GM12878 (cell line): ENCODE data around the gene PXMP4. TPM values are rescaled to one million over a fixed set of nuclear protein-coding genes. Genes with fewer than 3 reads are reported as not detected.
A peak's percentile ranks its signal among the peaks of the same experiment; 100 is the strongest.

Source experiments
- ATAC-seq: fragments of 200-7000 bp; cut with Tn5 transposase; 3 replicates; pipeline ENCODE4 v1.9.1; 2020; ENCODE audit warnings: mild to moderate bottlenecking, moderate library complexity
- BruUV-seq: library from RNA; stranded (reverse); fragments of 400-500 nt; replicated peaks from 2 replicates; lab custom pipeline; 2021; lab: Mats Ljungman, UMichigan
- CTCF ChIA-PET: fragments of 300-600 bp; sonication (Branson Sonifier 250); formaldehyde crosslinking; extraction: SDS; loops from one replicate; lab custom pipeline; 2021; ENCODE audit warnings: inconsistent platforms; lab: Yijun Ruan, JAX
- POLR2A ChIA-PET: fragments of 350-600 bp; formaldehyde crosslinking; extraction: SDS; loops from one replicate; lab custom pipeline; 2021; ENCODE audit warnings: inconsistent platforms; lab: Charles Lee
- RAD21 ChIA-PET: fragments of 300-600 bp; sonication (Branson Sonifier 250); formaldehyde crosslinking; loops from one replicate; lab custom pipeline; 2023; ENCODE audit warnings: antibody characterized with exemption; ENCODE audit not compliant: unreplicated experiment; lab: Charles Lee
- SMC1A ChIA-PET: fragments of 300-600 bp; sonication (Branson Sonifier 250); formaldehyde crosslinking; loops from one replicate; lab custom pipeline; 2023; ENCODE audit not compliant: unreplicated experiment, uncharacterized antibody; lab: Charles Lee
- DNase-seq: peaks from one replicate; pipeline ENCODE4 v3.0.0-alpha.2; 2011; ENCODE audit warnings: low read depth, low spot score
- FAIRE-seq: peaks from 3 replicates; lab custom pipeline; 2011; peaks lifted over from hg19 to GRCh38; lab: Jason Lieb, UNC
- H2AFZ ChIP-seq: 2 replicates; pipeline ENCODE4 v1.6.0; 2011; ENCODE audit warnings: low read depth, low read length, control low read depth; ENCODE audit not compliant: control insufficient read depth
- H3K27ac ChIP-seq: 2 replicates; pipeline ENCODE4 v1.5.1; 2011; ENCODE audit warnings: control low read depth; ENCODE audit not compliant: control insufficient read depth, insufficient read depth
- H3K27me3 ChIP-seq, 2 experiments: replicated peaks in 1 of 2; 2 replicates each; pipeline versions ENCODE4 v1.6.0 to v1.6.1; 2011; ENCODE audit warnings: low read length in 1 of 2; ENCODE audit not compliant: control insufficient read depth in 2 of 2, insufficient read depth in 2 of 2
- H3K36me3 ChIP-seq, 2 experiments: 2 replicates each; pipeline ENCODE4 v1.5.1; 2011; ENCODE audit warnings: low read length in 1 of 2; ENCODE audit not compliant: control insufficient read depth in 2 of 2, insufficient read depth in 2 of 2
- H3K4me1 ChIP-seq: 2 replicates; pipeline ENCODE4 v1.6.1; 2011; ENCODE audit warnings: mild to moderate bottlenecking, low read length, moderate library complexity, mixed read lengths; ENCODE audit not compliant: control insufficient read depth, insufficient read depth
- H3K4me2 ChIP-seq: 2 replicates; pipeline ENCODE4 v1.6.0; 2011; ENCODE audit warnings: control low read depth; ENCODE audit not compliant: control insufficient read depth, insufficient read depth
- H3K4me3 ChIP-seq: fragments of 200-600 bp; sonication (generic); 2 replicates; pipeline ENCODE4 v1.5.1; 2016
- H3K79me2 ChIP-seq: 2 replicates; pipeline ENCODE4 v1.6.0; 2011; ENCODE audit warnings: low read length; ENCODE audit not compliant: control insufficient read depth, insufficient read depth
- H3K9ac ChIP-seq: 2 replicates; pipeline ENCODE4 v1.8.0; 2011; ENCODE audit warnings: low read length, control low read depth, mixed read lengths; ENCODE audit not compliant: control insufficient read depth, insufficient read depth
- H3K9me3 ChIP-seq: replicated peaks from 3 replicates; pipeline ENCODE4 v1.5.1; 2011; ENCODE audit warnings: mild to moderate bottlenecking, low read length; ENCODE audit not compliant: control insufficient read depth, insufficient read depth
- H4K20me1 ChIP-seq: 2 replicates; pipeline ENCODE4 v1.6.0; 2011; ENCODE audit not compliant: control insufficient read depth, insufficient read depth
- BHLHE40 ChIP-seq, 2 experiments: fragments of 450-650 bp in 1 of 2; IDR thresholded peaks; 2 replicates each; pipeline ENCODE4 v1.6.1; 2011 to 2017; ENCODE audit warnings: low read depth in 2 of 2, borderline replicate concordance in 1 of 2, improper control_type of control experiment in 1 of 2, low read length in 1 of 2, mild to moderate bottlenecking in 1 of 2
- CREM ChIP-seq: IDR thresholded peaks from 2 replicates; pipeline ENCODE4 v1.6.1; 2014; ENCODE audit warnings: antibody characterized with exemption, low read depth
- EED ChIP-seq: sonication (generic); IDR thresholded peaks from 2 replicates; pipeline ENCODE4 v1.6.1; 2016; ENCODE audit warnings: antibody characterized with exemption, low read depth
- EGR1 ChIP-seq, 2 experiments: IDR thresholded peaks; 1 replicate in 1 of 2; 2 replicates in 1 of 2; pipeline ENCODE4 v1.6.1; 2011 to 2012; ENCODE audit warnings: low read depth in 2 of 2, low read length in 2 of 2, borderline replicate concordance in 1 of 2, mild to moderate bottlenecking in 1 of 2, moderate library complexity in 1 of 2
- EZH2 ChIP-seq: IDR thresholded peaks from 2 replicates; pipeline ENCODE4 v1.6.1; 2012; ENCODE audit warnings: low read depth, mild to moderate bottlenecking, control low read depth, inconsistent platforms, low read length, borderline replicate concordance; ENCODE audit not compliant: control insufficient read depth
- GATAD2B ChIP-seq: fragments of 450-650 bp; conservative IDR thresholded peaks from 2 replicates; pipeline ENCODE4 v1.6.1; 2017; ENCODE audit warnings: low read depth, mild to moderate bottlenecking, moderate library complexity
- HDGF ChIP-seq: fragments of 450-650 bp; IDR thresholded peaks from 2 replicates; pipeline ENCODE4 v1.6.1; 2016; ENCODE audit warnings: antibody characterized with exemption
- LARP7 ChIP-seq: fragments of 450-650 bp; IDR thresholded peaks from 2 replicates; pipeline ENCODE4 v1.6.1; 2017; ENCODE audit warnings: mild to moderate bottlenecking
- NBN ChIP-seq: fragments of 450-650 bp; IDR thresholded peaks from 2 replicates; pipeline ENCODE4 v1.6.1; 2016
- POLR2A ChIP-seq: IDR thresholded peaks from 2 replicates; pipeline ENCODE4 v1.6.1; 2011; ENCODE audit warnings: low read depth, mild to moderate bottlenecking, low read length
- POLR2AphosphoS5 ChIP-seq: IDR thresholded peaks from 2 replicates; pipeline ENCODE4 v1.6.1; 2011; ENCODE audit warnings: mild to moderate bottlenecking, low read length, inconsistent platforms
- RB1 ChIP-seq: fragments of 450-650 bp; formaldehyde crosslinking; IDR thresholded peaks from 2 replicates; pipeline ENCODE4 v1.6.1; 2017; ENCODE audit warnings: mild to moderate bottlenecking, borderline replicate concordance
- SMARCA5 ChIP-seq: fragments of 450-650 bp; IDR thresholded peaks from 2 replicates; pipeline ENCODE4 v1.6.1; 2017; ENCODE audit warnings: mild to moderate bottlenecking
- YBX1 ChIP-seq: fragments of 450-650 bp; IDR thresholded peaks from 2 replicates; pipeline ENCODE4 v1.6.1; 2016; ENCODE audit warnings: antibody characterized with exemption
- WGBS: methylation state at CpG from one replicate; pipeline ENCODE4 v1.1.6; 2016; ENCODE audit warnings: low lambda C conversion rate; ENCODE audit not compliant: insufficient replicate concordance, insufficient coverage; ENCODE audit errors: missing lambda C conversion rate; 5-methylcytosine and 5-hydroxymethylcytosine counted together
- in situ Hi-C: fragments of 300-500 bp; cut with MboI; formaldehyde crosslinking; loops from 9 replicates; pipeline ENCODE4 v1.14.3; 2018; ENCODE audit warnings: mixed read lengths
- intact Hi-C: fragments of 100-400 bp; cut with micrococcal nuclease; formaldehyde crosslinking; loops from one replicate; pipeline ENCODE4 v1.14.2; 2022; ENCODE audit not compliant: unreplicated experiment
- polyA plus RNA-seq, 11 experiments: library from polyadenylated mRNA; depleted of rRNA in 4 of 11; unstranded in 6 of 11; stranded (reverse) in 5 of 11; fragments of >200 nt; fragmentation: Nextera tagmentation in 4 of 11; fragmentation: Illumina TruSeq in 1 of 11; extraction: Ambion mirVana in 4 of 11; extraction: Trizol in 1 of 11; gene quantifications; 1 replicate in 1 of 11; 2 replicates in 10 of 11; pipeline versions ENCODE4 v1.2.1 to v1.2.3, GENCODE V29; 2011 to 2016; ENCODE audit warnings: inconsistent platforms in 2 of 11, missing spikeins in 2 of 11, low read depth in 1 of 11
- total RNA-seq, 4 experiments: library from RNA; depleted of rRNA in 3 of 4; stranded (reverse); fragments of >200 nt in 3 of 4; fragmentation: Illumina TruSeq in 1 of 4; extraction: Trizol in 1 of 4; gene quantifications; 2 replicates each; pipeline versions ENCODE4 v1.2.1 to v1.2.3, GENCODE V29; 2013 to 2021
- TF ChIP-seq, protein P1 (sequence below): IDR thresholded peaks from 2 replicates; pipeline ENCODE4 v1.6.1; 2012; ENCODE audit warnings: low read depth, low read length, improper control_type of control experiment
- TF ChIP-seq, protein P2 (sequence below), 3 experiments: IDR thresholded peaks in 2 of 3; conservative IDR thresholded peaks in 1 of 3; 2 replicates each; pipeline ENCODE4 v1.5.1; 2011; ENCODE audit warnings: low read depth in 3 of 3, low read length in 3 of 3, mild to moderate bottlenecking in 3 of 3, control low read depth in 2 of 3, moderate library complexity in 2 of 3, inconsistent platforms in 1 of 3, mixed read lengths in 1 of 3; ENCODE audit not compliant: control insufficient read depth in 2 of 3, insufficient read depth in 1 of 3; ENCODE audit errors: extremely low read depth in 1 of 3
- TF ChIP-seq, protein P3 (sequence below): fragments of 450-650 bp; conservative IDR thresholded peaks from 2 replicates; pipeline ENCODE4 v1.6.1; 2017; ENCODE audit warnings: mild to moderate bottlenecking, moderate library complexity

The PXMP4 gene
- total and polyA plus RNA-seq, 10 of the 15 experiments (the other 5 are each of a cell fraction or from before 2014, with no cell fraction given) = 3.6 to 19.2 (median 8.6) TPM

DNA sequence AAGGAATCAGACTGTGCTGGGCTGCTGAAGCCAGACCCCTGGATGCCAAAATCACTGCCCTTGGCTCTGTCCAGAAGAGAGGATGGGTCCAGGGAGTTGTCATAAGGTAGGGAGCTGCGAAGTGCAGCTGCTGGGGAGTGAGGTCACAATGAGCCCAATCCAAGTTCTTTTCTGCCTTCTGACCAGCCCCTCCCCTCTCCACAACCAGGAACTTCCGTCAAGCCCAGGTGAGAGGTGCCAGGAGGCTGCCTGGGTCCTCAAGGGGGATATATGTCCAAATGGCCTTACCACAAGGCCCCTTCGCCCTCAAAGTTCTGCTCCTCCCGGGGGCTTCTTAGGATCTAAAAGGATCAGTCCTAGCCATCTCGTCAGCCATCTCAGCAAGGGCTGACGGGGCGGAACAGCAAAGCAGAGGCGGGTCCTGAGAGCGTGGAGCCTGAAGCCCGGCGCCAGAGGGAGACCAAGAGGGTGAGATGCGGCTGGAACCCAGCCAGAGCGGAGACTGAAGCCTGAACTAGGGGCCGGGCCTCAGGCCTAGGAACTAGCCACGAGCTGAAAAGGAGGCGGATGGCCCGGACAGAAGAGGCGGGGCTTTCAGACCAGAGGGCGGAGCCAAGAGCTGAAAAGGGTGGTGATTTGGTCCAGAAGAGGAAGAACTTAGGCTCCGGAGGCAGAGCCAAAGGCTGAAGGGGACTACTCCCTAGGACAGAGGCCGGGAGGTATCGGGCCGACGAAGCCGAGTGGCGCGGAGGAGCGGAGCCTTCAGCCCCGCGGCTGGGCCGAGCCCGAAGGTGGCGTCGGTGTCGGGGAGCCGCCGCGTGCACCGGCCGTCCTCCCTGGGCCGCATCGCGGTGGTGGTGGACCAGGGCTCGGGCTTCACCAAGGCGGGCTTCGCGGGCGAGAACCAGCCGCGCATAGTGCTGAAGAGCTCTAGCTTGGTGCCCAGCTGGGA, 53.5 kb downstream of the PXMP4 start, which contains the start of gene ACTL10:
TSS of gene ACTL10 (plus strand) at position 651 of the 952 bp plus-strand sequence. CDS start 555 bp downstream, outside the sequence.
- ChIA-PET SMC1A (interaction anchor here (0.6 to 4.0 kb wide), 15 partner anchors 13 to 445 kb away, joined by 3 to 20 read pairs (median 4); partner anchors contain the start of gene CDK5RAP1), POLR2A (interaction anchor here (0.6 to 3.3 kb wide), 11 partner anchors 13 to 209 kb away, joined by 3 to 20 read pairs (median 4); partner anchors contain the start of genes CBFA2T2 and PXMP4), RAD21 (interaction anchor here (0.6 to 3.3 kb wide), 24 partner anchors 9 to 993 kb away, joined by 3 to 25 read pairs (median 4); partner anchors contain the start of genes C20orf203, CBFA2T2, CDK5RAP1 and PXMP4), CTCF (interaction anchor here (0.6 to 4.1 kb wide), 25 partner anchors 8 to 272 kb away, joined by 3 to 43 read pairs (median 3); partner anchors contain the start of genes CBFA2T2, CDK5RAP1, CHMP4B and E2F1)
- H3K27me3 ChIP-seq = no peaks in the 10 kb centered on the region
- H3K9ac ChIP-seq = peak within 1 kb of the TSS; percentile 36
- in situ Hi-C loops (no loop called here), intact Hi-C loops (loop anchor here (1.0 to 10.0 kb wide), 3 partner anchors 64 to 458 kb away; partner anchors contain the start of gene ZNF341)
- ATAC-seq (peak; percentile 80), FAIRE-seq (peak; percentile 96), DNase-seq (peak; percentile 91)
- peaks cover 29% of the 10 kb centered on the region for H3K4me1 ChIP-seq
- peaks cover 2% of the 10 kb centered on the region for H3K79me2 ChIP-seq
- H4K20me1 ChIP-seq = peaks cover 4% of the 10 kb centered on the region; the same call in 1 of the 2 replicates
- H3K36me3 ChIP-seq = no peaks in the 10 kb centered on the region
- peak within 1 kb of the TSS; percentile 99 for H3K4me2 ChIP-seq
- BruUV-seq = no TSS peak
- H3K9me3 ChIP-seq = no peaks in the 10 kb centered on the region
- 3% methylated on average over 50 of the region's 50 CpGs for whole genome bisulfite sequencing
- peak within 1 kb of the TSS; percentile 65 for H3K27ac ChIP-seq
- peak within 1 kb of the TSS; percentile 75 for H3K4me3 ChIP-seq
- peak within 1 kb of the TSS; percentile 39 for H2AFZ ChIP-seq
- TF ChIP-seq, protein P1, sequence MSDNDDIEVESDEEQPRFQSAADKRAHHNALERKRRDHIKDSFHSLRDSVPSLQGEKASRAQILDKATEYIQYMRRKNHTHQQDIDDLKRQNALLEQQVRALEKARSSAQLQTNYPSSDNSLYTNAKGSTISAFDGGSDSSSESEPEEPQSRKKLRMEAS = peak; percentile 70
- TF ChIP-seq YBX1 (no peak), RB1 (peak; percentile 60; the same call in 1 of the 2 replicates), LARP7 (peak; percentile 91), HDGF (peak; percentile 80), POLR2AphosphoS5 (peak; percentile 61), BHLHE40 (IDR thresholded peaks at IDR 0.05; ENCODE audit: borderline replicate concordance in 1 of 2, low read depth in 2 of 2, low read length in 1 of 2) (0 out of 4 replicates have a peak, but pooled peaks of 1 of the 2 experiments have one; percentile 23), CREM (0 out of 2 replicates have a peak, but pooled peaks have one; percentile 27), EED (peak; percentile 60), EGR1 (IDR thresholded peaks at IDR 0.05; ENCODE audit: borderline replicate concordance in 1 of 2, low read depth in 2 of 2, low read length in 2 of 2) (peak in 1 of 2 experiments; percentile 48; a peak in 1 of 3 replicates), GATAD2B (0 out of 2 replicates have a peak, but pooled peaks have one; percentile 49), NBN (peak; percentile 52; the same call in 1 of the 2 replicates), SMARCA5 (0 out of 2 replicates have a peak, but pooled peaks have one; percentile 43), POLR2A (peak; percentile 79), EZH2 (no peak)
- TF ChIP-seq, protein P2, sequence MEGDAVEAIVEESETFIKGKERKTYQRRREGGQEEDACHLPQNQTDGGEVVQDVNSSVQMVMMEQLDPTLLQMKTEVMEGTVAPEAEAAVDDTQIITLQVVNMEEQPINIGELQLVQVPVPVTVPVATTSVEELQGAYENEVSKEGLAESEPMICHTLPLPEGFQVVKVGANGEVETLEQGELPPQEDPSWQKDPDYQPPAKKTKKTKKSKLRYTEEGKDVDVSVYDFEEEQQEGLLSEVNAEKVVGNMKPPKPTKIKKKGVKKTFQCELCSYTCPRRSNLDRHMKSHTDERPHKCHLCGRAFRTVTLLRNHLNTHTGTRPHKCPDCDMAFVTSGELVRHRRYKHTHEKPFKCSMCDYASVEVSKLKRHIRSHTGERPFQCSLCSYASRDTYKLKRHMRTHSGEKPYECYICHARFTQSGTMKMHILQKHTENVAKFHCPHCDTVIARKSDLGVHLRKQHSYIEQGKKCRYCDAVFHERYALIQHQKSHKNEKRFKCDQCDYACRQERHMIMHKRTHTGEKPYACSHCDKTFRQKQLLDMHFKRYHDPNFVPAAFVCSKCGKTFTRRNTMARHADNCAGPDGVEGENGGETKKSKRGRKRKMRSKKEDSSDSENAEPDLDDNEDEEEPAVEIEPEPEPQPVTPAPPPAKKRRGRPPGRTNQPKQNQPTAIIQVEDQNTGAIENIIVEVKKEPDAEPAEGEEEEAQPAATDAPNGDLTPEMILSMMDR (IDR thresholded peaks at IDR 0.05 in 2 of 3, conservative IDR thresholded peaks at IDR 0.05 in 1 of 3; ENCODE audit: control insufficient read depth in 2 of 3, extremely low read depth in 1 of 3, insufficient read depth in 1 of 3, low read depth in 3 of 3, low read length in 3 of 3) = peak in 2 of 3 experiments; percentile 15 to 28; a peak in 2 of 6 replicates
- TF ChIP-seq, protein P3, sequence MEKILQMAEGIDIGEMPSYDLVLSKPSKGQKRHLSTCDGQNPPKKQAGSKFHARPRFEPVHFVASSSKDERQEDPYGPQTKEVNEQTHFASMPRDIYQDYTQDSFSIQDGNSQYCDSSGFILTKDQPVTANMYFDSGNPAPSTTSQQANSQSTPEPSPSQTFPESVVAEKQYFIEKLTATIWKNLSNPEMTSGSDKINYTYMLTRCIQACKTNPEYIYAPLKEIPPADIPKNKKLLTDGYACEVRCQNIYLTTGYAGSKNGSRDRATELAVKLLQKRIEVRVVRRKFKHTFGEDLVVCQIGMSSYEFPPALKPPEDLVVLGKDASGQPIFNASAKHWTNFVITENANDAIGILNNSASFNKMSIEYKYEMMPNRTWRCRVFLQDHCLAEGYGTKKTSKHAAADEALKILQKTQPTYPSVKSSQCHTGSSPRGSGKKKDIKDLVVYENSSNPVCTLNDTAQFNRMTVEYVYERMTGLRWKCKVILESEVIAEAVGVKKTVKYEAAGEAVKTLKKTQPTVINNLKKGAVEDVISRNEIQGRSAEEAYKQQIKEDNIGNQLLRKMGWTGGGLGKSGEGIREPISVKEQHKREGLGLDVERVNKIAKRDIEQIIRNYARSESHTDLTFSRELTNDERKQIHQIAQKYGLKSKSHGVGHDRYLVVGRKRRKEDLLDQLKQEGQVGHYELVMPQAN = peak; percentile 72; the same call in 1 of the 2 replicates
